ENCODE data around the gene TTC9C.
A peak's percentile ranks its signal among the peaks of the same experiment; 100 is the strongest.
"Not testable (repeated sequence)": the region's sequence is repeated elsewhere in the genome, so short reads cannot be mapped to it uniquely, and the experiment has no call there.

The TTC9C gene

DNA sequence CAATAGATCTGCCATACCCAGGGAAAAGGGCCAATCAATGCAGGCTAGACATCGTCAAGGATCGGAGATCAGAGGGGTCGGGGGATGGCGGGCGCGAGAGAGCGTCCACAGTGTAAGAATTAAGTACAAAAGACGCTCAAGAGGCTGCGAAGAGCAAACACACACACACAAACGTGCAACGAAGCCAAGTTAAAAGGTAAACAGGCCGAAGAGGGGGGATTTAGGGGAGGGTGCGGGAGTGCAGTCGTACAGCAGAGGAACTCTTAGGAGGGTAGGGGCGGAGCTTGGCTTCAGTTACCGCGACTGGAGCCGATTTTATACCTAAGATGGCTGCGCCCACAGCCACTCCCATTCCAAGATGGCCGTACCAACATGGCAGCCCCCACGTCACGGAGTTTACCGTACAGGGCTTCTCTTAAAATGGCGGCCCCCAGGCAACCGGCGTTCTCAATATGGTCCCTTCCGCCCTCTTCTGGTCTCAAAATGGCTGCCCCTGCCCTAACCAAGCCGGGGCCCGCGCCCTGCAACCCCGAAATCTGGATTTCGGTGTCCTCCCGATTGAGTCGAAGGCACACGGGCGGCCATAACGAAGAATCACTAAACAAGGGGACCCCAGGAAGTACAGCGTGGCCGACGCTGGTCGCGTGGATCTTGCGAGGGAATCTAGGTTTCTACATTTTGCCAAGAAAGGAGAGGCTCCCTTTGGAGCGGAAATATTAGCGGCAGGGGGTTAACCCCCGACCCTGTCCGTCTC, 18.9 kb upstream of the TTC9C start:
- peak; percentile 98 for DNase-seq (ENCODE audit: low spot score)

DNA sequence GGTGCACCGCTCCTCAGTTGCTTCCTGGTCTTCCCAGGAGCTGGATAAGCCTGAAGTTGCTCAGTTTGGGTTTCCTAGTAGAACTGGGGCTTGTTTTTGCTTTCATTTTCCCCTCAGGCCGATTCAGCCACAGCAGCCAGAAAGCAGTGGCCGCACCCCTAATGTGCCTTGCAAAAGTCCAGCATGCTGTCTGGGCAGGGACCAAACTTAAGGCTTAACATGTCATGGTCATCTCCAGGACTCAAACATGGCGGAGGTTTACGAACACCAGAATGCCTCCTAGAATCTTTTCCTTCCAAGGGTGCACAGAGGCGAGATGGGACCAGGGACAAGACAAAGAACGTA, 18.3 kb upstream of the TTC9C start:
- DNase-seq (ENCODE audit: low spot score) = peak; percentile 25

DNA sequence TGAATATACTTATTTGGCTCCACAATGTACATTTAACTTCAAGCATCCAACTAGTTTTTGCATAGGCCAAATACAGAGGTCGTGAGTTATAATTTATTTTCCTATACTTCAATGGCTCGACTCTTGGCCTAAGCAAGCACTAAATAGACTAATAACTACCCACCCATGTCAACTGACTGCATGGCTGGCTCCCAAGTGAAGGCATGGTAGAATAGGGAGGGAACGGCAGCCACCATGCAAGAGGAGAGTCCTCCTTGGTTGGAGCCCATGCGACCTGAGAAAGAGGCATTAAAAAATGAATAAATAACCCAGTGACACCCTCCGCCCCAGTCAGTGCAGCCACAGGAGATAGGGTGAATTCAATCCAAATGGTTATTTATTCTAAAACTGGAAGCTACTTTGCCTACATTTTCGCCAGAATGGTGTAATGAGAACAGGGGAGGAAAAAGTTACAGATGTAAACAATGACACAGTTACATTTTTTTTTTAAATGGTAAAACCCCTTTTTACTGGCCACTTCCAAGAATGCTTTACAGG, 15.9 kb upstream of the TTC9C start:
- DNase-seq (ENCODE audit: low spot score) = no peak

DNA sequence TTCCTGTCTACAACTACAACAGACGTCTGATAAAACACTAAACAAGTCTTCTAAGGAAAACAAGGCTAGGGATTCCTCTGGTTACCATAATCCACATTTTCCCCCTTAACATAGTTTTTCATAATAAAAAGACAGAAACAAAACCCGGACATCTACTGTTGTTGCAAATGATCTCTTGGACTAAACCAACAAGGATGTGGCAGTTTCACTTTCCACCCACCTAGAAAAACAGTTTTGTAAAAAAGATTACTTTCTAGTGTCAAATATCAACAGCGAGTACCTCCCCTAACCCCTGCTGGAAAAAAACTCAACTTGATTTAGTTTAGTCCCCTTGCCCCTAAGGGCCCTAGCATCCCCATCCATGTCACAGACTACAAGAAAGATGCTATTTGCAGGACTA, 15.4 kb upstream of the TTC9C start:
- no peak for DNase-seq (ENCODE audit: low spot score)

DNA sequence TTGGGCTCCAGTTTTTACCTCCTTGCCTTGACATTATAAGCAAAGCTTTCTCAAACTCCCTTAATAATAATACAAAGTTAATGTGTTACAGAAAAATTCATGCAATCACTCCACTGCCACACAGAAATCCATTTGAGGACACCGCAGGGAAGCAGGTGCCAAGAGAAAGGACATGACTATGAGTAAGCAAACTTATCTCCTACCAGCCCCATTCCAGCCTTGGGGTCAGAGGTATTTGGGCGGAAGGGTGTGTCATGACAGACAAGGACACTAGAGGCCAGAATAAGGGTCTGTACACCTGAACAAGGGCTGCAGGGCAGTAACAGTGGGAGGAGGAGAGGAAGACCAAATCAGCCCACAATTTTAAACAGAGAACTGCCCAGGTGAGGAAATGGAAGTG, 14.9 kb upstream of the TTC9C start:
- no peak for DNase-seq (ENCODE audit: low spot score)

DNA sequence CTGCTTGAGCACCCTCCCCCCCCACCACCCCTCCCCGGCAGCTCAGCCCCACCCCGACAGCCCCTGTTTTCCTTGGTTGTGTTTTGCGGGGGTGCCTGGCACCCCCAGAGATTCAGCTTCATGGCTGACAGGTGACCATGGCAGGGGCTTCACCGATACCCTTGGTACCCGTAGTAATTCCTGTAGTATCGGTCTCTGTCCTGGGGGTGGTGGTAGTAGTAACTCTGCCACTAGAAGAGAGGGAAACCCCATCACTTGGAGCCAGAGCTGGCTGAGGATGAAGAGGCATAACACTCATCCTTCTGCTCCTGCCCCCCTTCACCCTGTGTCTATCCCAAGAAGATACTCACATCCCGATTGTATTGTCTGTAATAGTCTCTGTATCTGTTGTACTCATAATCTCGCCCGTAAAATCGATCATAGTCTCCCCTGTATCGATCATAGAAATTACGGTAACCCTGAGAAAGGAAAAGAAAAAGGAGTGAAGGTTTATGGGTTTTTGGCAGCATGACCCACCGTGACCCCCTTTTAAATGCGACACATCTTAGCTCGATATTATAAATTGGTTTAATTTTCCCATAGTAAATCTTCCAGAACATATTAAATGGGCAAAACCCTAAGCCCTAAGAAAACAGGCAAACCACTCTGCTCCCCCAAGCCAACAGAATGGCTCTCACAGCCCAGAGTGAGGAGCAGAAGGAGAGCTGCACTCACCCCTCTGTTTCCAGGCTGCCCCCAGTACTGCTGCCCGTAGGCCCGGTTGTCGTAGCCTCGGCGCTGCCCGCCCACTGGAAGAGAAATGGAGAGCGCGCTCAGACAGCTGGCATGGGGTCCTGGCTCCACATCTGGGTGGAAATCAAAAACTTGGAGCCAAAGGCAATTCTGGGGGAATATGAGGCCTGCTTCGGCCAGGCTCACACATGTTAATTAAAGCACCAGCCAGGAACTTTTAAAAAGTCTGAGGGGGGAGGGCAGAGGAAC, 12.8 kb upstream of the TTC9C start:
- DNase-seq (ENCODE audit: low spot score) = no peak

DNA sequence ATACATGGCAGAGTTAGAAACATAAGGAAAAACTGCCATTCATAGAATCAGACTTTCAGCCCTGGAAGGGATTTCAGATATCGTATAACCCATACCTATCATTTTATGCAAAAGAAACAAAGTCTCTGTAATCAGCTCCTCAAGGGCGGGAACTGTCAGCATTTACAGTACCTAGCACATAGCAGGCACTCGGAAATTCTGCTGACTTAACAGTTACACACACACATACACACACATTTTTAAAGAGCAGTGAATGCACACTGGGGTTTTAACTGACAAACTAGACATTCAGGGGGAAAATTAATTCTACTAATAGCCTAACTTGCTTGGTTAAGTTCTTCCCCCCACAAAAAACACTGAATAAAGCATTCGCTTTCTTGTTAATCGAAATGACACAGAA, 12.1 kb upstream of the TTC9C start:
- no peak for DNase-seq (ENCODE audit: low spot score)

DNA sequence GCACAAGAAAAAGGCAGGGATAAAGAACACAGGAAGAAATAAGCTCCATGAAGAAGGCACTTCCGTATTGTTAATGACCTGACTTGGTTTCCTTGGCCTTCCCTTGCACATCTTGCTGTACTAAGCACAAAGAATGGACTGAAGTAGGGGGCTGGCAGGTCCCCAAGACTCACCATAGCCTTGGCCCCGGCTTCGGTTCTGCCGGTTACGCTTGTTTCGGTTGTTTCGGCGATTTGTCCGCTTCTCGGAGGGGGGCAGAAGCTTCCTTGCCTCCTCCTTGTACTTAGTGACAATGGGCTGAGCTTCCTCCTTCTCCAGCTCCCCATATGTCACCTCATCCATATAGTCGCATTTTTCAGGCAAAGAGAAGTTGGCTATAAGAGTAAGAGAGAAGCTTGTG, 11.5 kb upstream of the TTC9C start:
- DNase-seq (ENCODE audit: low spot score) = no peak

DNA sequence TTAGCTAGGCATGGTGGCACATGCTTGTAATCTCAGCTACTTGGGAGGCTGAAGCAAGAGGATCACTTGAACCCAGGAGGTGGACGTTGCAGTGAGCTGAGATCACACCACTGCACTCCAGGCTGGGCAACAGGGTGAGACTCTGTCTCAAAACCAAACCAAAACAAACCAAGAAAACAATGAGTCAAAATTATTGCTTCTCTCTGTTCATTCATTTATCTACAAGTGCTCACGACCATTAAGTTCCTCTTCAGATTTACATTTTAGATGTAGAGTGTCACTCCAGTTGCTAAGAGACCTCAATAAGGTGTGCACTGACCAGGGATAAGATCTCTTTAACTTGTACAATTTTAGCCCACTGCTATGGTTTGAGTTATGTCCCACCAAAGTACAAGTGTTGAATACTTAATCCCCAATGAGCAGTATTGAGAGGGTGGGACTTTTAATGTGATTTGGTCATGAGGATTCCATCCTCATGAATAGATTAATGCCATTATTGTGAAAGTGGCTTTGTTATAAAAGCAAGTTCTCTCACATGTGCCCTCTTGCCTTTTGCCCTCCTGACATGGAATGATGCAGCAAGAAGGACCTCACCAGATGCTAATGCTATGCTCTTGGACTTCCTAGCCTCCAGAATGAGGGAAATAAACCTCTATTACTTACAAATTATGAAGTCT, 8.8 kb upstream of the TTC9C start:
- peak; percentile 25 for DNase-seq (ENCODE audit: low spot score)

DNA sequence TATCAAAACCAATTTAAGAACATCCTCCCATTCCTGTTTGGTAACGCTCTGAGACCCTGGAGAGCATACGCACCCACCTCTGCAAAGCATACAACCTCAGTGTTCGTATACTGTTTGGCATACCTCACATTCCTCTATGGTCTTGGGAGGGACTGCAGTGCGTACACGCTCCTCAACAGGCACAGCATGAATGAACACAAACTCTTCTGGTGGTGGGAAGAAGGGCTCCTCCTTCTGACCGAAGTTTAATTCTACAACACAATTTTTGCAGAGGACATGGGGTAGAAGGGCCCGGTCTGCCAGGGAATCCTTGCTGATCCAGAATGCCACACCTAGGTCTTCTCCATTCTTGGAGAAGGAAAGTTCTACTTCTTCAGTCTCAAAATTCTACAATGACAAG, 6.3 kb upstream of the TTC9C start:
- no peak for DNase-seq (ENCODE audit: low spot score)

DNA sequence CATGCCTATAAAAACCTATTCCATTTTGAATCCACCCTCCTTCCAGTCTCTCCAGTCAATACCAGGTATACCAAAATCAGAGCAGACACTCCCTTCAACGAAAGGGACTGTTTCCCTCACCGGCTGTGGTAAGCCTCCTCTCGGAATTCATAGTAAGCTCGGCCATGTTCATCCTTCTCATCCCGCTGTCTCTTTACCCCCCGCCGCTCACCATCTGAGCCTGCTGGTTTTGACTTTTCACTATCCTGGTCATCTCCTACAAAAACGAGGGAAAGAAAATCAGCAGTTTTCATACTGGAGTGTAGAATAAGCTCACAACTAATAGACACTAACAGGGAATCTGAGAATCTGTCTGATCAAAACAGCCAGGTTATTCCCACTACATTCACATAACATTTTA, 4.1 kb upstream of the TTC9C start:
- DNase-seq (ENCODE audit: low spot score) = no peak

DNA sequence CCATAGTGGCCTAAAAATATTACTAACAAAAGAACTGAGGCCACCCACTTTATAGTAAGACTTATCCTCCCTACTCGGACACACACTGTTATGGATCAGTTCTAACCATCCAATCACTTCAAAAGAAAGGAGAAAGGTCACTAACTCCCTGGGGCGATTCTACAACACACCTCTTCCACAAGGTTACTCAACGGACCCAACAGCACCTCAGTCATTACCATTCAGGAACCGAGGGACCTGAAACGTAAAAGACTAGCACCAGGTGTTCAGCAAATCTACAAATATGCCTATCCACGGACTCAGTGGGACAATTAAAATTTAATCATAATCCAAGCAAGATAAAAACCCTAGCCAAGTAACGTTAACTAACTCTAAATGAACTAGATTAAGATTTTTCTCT, 2.6 kb upstream of the TTC9C start:
- no peak for DNase-seq (ENCODE audit: low spot score)

DNA sequence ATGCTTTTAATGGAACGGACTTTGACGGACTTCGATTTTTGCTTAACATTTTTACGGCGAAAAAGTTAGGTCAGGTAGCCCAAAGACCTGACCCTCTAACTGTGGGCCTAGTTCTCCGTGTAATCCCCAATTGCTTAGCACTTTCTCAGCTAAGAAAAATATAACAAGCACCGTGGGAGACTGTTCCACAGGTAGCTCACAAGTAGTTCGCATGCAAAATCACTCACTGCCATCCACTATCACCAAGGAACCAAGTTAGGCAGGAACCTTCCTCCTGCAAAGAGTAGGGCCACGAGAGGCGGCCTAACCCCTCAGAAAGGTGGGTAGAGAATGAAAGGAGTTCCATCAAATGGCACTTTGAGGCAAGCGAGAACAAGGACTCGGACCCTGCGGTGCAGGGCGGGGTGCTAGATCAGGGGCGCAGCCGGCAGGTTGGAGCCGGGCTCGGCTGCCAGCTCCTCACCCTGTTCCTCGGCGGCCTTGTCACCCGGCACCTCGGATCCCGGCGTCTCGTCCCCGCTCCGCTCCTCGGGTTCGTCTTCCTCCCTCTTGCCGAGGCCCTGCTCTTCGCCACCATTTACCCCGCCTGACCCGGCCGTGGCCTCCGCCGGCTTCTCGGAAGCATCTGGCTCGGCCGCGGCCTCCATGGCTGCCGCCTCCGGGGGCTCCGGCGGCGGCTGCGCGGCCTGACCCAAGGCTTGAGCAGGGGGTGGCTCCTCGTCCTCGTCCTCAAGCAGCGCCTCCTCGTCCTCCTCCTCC, 2.0 kb upstream of the TTC9C start:
- no peak for DNase-seq (ENCODE audit: low spot score)

DNA sequence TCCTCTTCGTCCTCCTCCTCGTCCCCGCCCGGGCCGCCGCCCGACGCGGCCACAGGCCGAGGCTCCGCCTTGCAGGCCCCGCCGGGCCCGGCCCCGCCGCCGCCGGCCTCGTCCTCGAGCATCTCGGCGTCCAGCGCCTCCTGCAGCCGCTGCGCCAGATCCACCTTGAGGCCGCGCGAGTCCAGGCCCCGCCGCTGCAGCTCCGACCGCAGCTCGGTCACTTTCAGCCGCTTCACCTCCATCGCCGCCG, 1.4 kb upstream of the TTC9C start:
- DNase-seq (ENCODE audit: low spot score) = no peak

DNA sequence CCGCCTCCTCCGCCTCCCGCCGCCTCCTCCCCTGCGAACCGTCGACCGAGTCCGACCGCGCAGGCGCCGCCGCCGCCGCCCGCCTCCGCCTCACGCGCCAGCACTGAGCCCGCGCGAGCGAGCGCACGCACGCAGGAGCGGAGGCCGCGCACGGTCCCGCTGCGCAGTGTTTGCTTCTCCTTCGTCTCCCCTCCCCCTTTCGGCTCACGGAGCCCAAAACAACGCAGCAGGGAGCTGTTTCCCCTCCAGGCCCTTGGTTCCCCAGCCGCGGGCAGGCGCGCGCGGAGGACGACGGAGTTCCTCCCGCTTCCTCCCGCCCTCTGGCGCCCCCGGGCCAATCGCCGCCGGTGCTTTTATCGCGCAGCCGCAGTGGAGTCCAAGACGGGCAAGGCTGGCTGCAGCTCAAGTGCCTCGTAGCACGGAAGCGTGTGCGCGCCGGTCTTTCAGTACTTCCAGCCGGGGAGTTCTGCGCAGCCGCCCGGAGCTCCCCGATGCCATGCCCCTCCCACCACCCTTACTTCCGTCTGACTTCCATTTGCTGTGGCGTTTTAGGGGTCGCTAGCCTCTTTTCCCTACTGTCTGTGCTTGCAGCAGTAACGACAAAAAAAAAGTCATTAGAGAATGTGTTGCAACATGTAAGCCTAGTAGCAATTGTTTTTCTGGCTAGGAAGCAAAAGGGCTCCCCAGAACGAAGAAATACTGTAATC, 968 bp upstream of the TTC9C start, which contains the start of gene HNRNPUL2:
TSS of gene HNRNPUL2 (minus strand) at position 293 of the 707 bp plus-strand sequence. CDS start 301 bp downstream, outside the sequence.
- DNase-seq (ENCODE audit: low spot score) = peak; percentile 99

DNA sequence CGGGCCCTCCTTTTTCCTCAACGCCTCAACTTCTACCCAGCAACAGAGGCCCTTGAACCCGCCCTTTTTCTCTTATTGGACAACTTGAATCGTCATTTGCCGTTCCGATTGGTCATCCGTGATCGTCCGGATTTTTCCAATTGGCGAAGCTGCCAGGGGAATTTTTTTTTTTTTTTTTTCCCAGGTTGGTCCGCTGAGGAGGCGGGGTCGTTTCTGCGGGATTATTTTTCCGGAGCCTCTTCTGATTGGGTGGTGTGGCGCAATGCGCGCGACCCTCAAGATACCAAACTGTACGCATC, 465 bp upstream of the TTC9C start:
- DNase-seq (ENCODE audit: low spot score) = peak; percentile 96

DNA sequence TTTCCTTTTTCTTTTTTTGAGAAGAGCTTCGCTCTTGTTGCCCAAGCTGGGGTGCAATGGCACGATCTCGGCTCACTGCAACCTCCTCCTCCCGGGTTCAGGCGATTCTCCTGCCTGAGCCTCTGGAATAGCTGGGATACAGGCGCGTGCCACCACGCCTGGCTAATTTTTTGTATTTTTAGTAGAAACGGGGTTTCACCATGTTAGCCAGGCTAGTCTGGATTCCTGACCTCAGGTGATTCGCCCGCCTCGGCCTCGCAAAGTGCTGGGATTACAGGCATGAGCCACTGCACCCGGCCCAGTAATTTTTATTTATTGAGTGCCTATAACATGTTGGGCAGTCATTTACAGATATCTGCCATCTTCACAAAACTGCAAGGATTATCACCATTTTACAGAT, 1.8 kb downstream of the TTC9C start:
- not testable (repeated sequence) for DNase-seq (ENCODE audit: low spot score)

DNA sequence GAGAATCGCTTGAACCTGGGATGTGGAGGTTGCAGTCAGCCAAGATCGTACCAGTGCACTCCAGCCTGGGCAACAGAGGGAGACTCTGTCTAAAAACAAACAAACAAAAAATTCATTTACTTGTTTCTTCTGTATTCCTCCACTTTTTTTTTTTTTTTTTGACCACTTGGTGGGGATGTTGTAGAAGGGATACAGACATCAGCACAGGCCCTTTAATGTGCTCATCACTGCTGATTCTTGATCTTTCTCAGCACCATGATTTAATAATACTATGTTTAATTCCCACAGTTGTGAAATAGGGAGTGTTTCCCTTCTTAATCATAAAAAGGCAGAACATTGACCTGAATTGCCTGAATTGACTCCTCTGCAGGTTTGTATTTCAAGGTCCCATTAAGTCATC, 4.5 kb downstream of the TTC9C start:
- no peak for DNase-seq (ENCODE audit: low spot score)

DNA sequence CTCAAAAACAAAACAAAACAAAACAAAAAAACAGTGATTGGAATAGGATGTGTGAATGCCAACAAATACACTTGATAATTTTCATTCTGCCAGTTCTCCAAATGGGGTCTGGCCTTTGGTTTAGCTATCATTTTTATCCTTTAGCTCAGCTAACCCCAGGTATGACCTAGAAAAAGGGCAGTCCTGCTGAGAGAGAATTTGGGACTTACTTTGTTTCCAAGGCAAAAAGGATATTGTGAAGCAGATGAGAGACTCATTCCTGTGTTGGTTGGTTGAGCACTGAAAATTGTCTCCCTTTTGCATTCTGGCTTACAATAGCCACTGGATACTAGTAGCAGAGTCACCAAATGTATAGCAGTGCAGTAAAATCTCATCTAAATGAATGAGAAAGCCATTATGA, 8.9 kb downstream of the TTC9C start:
- no peak for DNase-seq (ENCODE audit: low spot score)

DNA sequence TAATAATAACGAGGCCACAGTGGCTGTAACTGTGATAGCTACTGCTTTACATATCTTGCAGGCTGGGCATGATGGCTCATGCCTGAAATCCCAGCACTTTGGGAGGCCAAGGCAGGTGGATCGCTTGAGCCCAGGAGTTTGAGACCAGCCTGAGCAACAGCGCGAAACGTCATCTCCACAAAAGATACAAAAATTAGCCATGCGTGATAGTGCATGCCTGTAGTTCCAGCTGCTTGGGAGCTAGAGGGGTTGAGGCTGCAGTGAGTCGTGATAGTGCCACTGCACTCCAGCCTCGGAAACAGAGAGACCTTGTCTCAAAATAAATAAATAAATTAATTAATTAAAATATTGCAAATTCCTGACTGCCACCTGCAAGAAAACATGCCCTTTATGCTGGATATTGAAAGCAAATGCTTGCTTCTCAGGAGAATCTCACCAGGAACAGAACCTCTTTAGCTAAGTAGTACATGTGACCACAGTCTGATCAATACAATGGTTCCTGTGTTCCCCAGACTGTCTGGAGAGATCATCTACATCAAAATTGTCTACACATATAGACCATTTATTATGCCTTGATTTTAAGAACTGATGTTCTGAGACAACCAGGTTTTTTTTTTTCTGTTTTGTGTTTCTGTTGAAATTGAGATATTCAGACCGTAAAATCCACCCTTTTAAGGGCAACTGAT, 19.3 kb downstream of the TTC9C start:
- DNase-seq (ENCODE audit: low spot score) = no peak

DNA sequence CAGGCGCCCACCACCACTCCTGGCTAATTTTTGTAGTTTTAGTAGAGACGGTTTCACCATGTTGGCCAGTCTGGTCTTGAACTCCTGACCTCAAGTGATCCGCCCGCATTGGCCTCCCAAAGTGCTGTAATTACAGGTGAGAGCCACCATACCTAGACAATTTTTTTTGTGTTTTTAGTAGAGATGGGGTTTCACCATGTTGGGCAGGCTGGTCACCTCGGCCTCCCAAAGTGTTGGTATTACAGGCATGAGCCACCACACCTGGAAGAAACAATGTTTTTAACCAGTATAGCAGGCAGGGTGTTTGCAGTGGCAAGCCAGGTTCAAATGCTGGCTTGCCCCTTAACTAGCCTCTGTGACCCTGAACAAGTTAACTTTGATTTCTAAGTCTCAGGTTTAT, 21.6 kb downstream of the TTC9C start:
- not testable (repeated sequence) for DNase-seq (ENCODE audit: low spot score)

All from activated CD4-positive, alpha-beta T cell treated with anti-CD3 and anti-CD28 coated beads, Interleukin-2, Interleukin-4, amounts not matched to agents 100 ng/mL and 50 ng/mL, durations not matched to agents 16 hours and 8 hours (primary cell).